PFSK-1 (cell line): ENCODE measurements around the gene TMC6.

Experiments used
- FOXP2 ChIP-seq: optimal IDR thresholded peaks from 2 replicates; pipeline ENCODE3; 2011; ENCODE audit warnings: borderline replicate concordance, control low read depth, inconsistent platforms; ENCODE audit not compliant: insufficient read depth; ENCODE audit errors: extremely low read length, extremely low read depth
- POLR2AphosphoS5 ChIP-seq: IDR thresholded peaks from 2 replicates; pipeline ENCODE4 v1.6.1; 2012; ENCODE audit warnings: low read depth, mild to moderate bottlenecking, control low read depth, low read length, moderate library complexity
- REST ChIP-seq, 2 experiments: IDR thresholded peaks; 2 replicates each; pipeline versions ENCODE4 v1.6.1 to v1.8.0; 2011 to 2012; ENCODE audit warnings: low read depth in 2 of 2, low read length in 2 of 2, control low read depth in 1 of 2, inconsistent platforms in 1 of 2, mild to moderate bottlenecking in 1 of 2, moderate library complexity in 1 of 2; ENCODE audit not compliant: insufficient read depth in 1 of 2
- SIN3A ChIP-seq: IDR thresholded peaks from 2 replicates; pipeline ENCODE4 v1.6.1; 2012; ENCODE audit warnings: mild to moderate bottlenecking, low read length, moderate library complexity, borderline replicate concordance; ENCODE audit not compliant: insufficient read depth
- TAF1 ChIP-seq: IDR thresholded peaks from 2 replicates; pipeline ENCODE4 v1.6.1; 2012; ENCODE audit warnings: low read length, control low read depth, borderline replicate concordance; ENCODE audit not compliant: insufficient read depth

The TMC6 gene

GRCh38 chr17:78147315-78147998 is 18.9 kb upstream of the TMC6 start:
- TF ChIP-seq TAF1 (no peak), REST (IDR thresholded peaks at IDR 0.05; ENCODE audit: insufficient read depth in 1 of 2, low read depth in 2 of 2, low read length in 2 of 2) (no peak), SIN3A (no peak), POLR2AphosphoS5 (no peak), FOXP2 (no peak)

GRCh38 chr17:78146881-78147280 is 18.3 kb upstream of the TMC6 start:
- TF ChIP-seq FOXP2 (no peak), TAF1 (no peak), SIN3A (no peak), POLR2AphosphoS5 (no peak), REST (IDR thresholded peaks at IDR 0.05; ENCODE audit: insufficient read depth in 1 of 2, low read depth in 2 of 2, low read length in 2 of 2) (no peak)

GRCh38 chr17:78146471-78146869 is 17.9 kb upstream of the TMC6 start:
- TF ChIP-seq TAF1 (no peak), FOXP2 (no peak), SIN3A (no peak), REST (IDR thresholded peaks at IDR 0.05; ENCODE audit: insufficient read depth in 1 of 2, low read depth in 2 of 2, low read length in 2 of 2) (no peak), POLR2AphosphoS5 (no peak)

GRCh38 chr17:78144736-78145641 is 16.4 kb upstream of the TMC6 start:
- TF ChIP-seq TAF1 (no peak), FOXP2 (no peak), REST (IDR thresholded peaks at IDR 0.05; ENCODE audit: insufficient read depth in 1 of 2, low read depth in 2 of 2, low read length in 2 of 2) (no peak), SIN3A (no peak), POLR2AphosphoS5 (no peak)
